Esophagus squamous epithelium (tissue), 5 donors: Measurements from ENCODE around the gene TMEM240. TPM values are rescaled to one million over a fixed set of nuclear protein-coding genes. Genes with fewer than 3 reads are reported as not detected.

Experiments used
- DNase-seq: peaks from one replicate; lab custom pipeline; 2025; lab: John Stamatoyannopoulos, UW
- H3K27ac ChIP-seq, 4 donors: fragments of 200-600 bp; sonication (generic); one replicate each; pipeline ENCODE4 v1.5.1; 2016 to 2019; ENCODE audit warnings: mild to moderate bottlenecking in 1 of 4
- H3K27me3 ChIP-seq, 4 donors: fragments of 200-600 bp; sonication (generic); 1 replicate in 3 of 4; 2 replicates in 1 of 4; pipeline versions ENCODE4 v1.5.1 to v1.6.0; 2017 to 2021; ENCODE audit warnings: antibody characterized with exemption in 1 of 4
- H3K36me3 ChIP-seq, 3 donors: fragments of 200-600 bp; sonication (generic); one replicate each; pipeline ENCODE4 v1.5.1; 2016 to 2019
- H3K4me1 ChIP-seq, 3 donors: fragments of 200-600 bp; sonication (generic); one replicate each; pipeline ENCODE4 v1.5.1; 2017 to 2019
- H3K4me3 ChIP-seq, 4 donors: fragments of 200-600 bp; sonication (generic); 1 replicate in 3 of 4; 2 replicates in 1 of 4; pipeline ENCODE4 v1.5.1; 2016 to 2019; ENCODE audit warnings: mild to moderate bottlenecking in 2 of 4, moderate library complexity in 1 of 4
- H3K9me3 ChIP-seq, 3 donors: fragments of 200-600 bp; sonication (generic); one replicate each; pipeline ENCODE4 v1.5.1; 2016 to 2019
- CTCF ChIP-seq, 6 experiments: fragments of 450-650 bp in 4 of 6; fragments of 200-600 bp in 2 of 6; sonication (generic) in 2 of 6; IDR thresholded peaks; one replicate each; pipeline ENCODE4 v1.5.1; 2016 to 2019; ENCODE audit warnings: antibody characterized with exemption in 6 of 6, mild to moderate bottlenecking in 4 of 6, moderate library complexity in 4 of 6
- POLR2A ChIP-seq, 4 donors: fragments of 450-650 bp; IDR thresholded peaks; one replicate each; pipeline ENCODE4 v1.6.1; 2017; ENCODE audit warnings: antibody characterized with exemption in 4 of 4, mild to moderate bottlenecking in 4 of 4, moderate library complexity in 3 of 4
- WGBS, 2 donors: methylation state at CpG; one replicate each; pipeline ENCODE4 v1.1.5; 2018; 5-methylcytosine and 5-hydroxymethylcytosine counted together
- intact Hi-C: fragments of 100-400 bp; cut with DNase I; formaldehyde crosslinking; loops from one replicate; pipeline ENCODE4 v1.15.0; 2022
- total RNA-seq, 4 donors: library from RNA; depleted of rRNA; stranded (reverse); fragments of >200 nt; gene quantifications; one replicate each; pipeline ENCODE4 v1.1.0, GENCODE V29; 2016
- donor health status: DM: yes; HTN: yes; CAD: no.

TMEM240 gene
- total RNA-seq, 4 donors from 2014 or later = 2.7 TPM; not detected in 3

GRCh38 chr1:1553821-1554494, 13.5 kb upstream of the TMEM240 start:
- Histone ChIP-seq H3K27me3 (no peaks in the 10 kb centered on the region), H3K4me3 (no peak overlapping the region), H3K9me3 (no peaks in the 10 kb centered on the region), H3K27ac (peak overlapping the region in 2 of 4 donors; percentile 34 to 54), H3K36me3 (peaks cover 0 to 5% (median 0%) of the 10 kb centered on the region in 3 donors), H3K4me1 (peaks cover 5 to 40% (median 7%) of the 10 kb centered on the region in 3 donors)
- no peak for DNase-seq
- 81 to 88% methylated on average over 17 to 26 of the region's 35 CpGs for WGBS, 2 donors
- intact Hi-C loops = no loop called here
- no peak for TF ChIP-seq CTCF (IDR thresholded peaks at IDR 0.05)
- no peak for TF ChIP-seq POLR2A (IDR thresholded peaks at IDR 0.05)

GRCh38 chr1:1552263-1552639, 11.8 kb upstream of the TMEM240 start:
- Histone ChIP-seq H3K4me3 (no peak overlapping the region), H3K27ac (no peak overlapping the region), H3K4me1 (peaks cover 5 to 26% (median 7%) of the 10 kb centered on the region in 3 donors), H3K27me3 (no peaks in the 10 kb centered on the region), H3K9me3 (no peaks in the 10 kb centered on the region), H3K36me3 (peaks cover 0 to 21% (median 0%) of the 10 kb centered on the region in 3 donors)
- no peak for TF ChIP-seq POLR2A (IDR thresholded peaks at IDR 0.05)
- no peak for TF ChIP-seq CTCF (IDR thresholded peaks at IDR 0.05)
- WGBS, 2 donors = 82% methylated on average over 9 of the region's 10 CpGs; no CpG with 5 or more reads in 1 of the 2 donors
- intact Hi-C loops = no loop called here
- no peak for DNase-seq

- TF ChIP-seq POLR2A (IDR thresholded peaks at IDR 0.05) (no peak), CTCF (IDR thresholded peaks at IDR 0.05) (no peak)
- WGBS, 2 donors = 78 to 94% methylated on average over 6 to 20 of the region's 33 CpGs
- DNase-seq = no peak
- intact Hi-C loops = no loop called here
- H3K9me3 ChIP-seq = no peaks in the 10 kb centered on the region
- H3K27ac ChIP-seq = no peak overlapping the region
- H3K27me3 ChIP-seq = no peaks in the 10 kb centered on the region
- H3K4me3 ChIP-seq = no peak overlapping the region
- peaks cover 5 to 22% (median 7%) of the 10 kb centered on the region in 3 donors for H3K4me1 ChIP-seq
- peaks cover 0 to 21% (median 0%) of the 10 kb centered on the region in 3 donors for H3K36me3 ChIP-seq
Measured at GRCh38 chr1:1551524-1552262, 11.3 kb upstream of the TMEM240 start.

GRCh38 chr1:1550591-1551432, 10.4 kb upstream of the TMEM240 start:
- Histone ChIP-seq H3K27ac (peak overlapping the region in 2 of 4 donors; percentile 3 to 5), H3K9me3 (no peaks in the 10 kb centered on the region), H3K4me3 (no peak overlapping the region), H3K4me1 (peaks cover 5 to 17% (median 7%) of the 10 kb centered on the region in 3 donors), H3K27me3 (no peaks in the 10 kb centered on the region), H3K36me3 (peaks cover 0 to 21% (median 0%) of the 10 kb centered on the region in 3 donors)
- TF ChIP-seq POLR2A (IDR thresholded peaks at IDR 0.05) (no peak), CTCF (IDR thresholded peaks at IDR 0.05) (peak in 2 of 6 experiments; percentile 8 to 22)
- no peak for DNase-seq
- 74 to 93% methylated on average over 3 to 5 of the region's 15 CpGs for WGBS, 2 donors
- intact Hi-C loops = no loop called here
